ENCODE measurements around the gene ZNF576. TPM values are rescaled to one million over a fixed set of nuclear protein-coding genes. Genes with fewer than 3 reads are reported as not detected.
"Not testable (repeated sequence)": the region's sequence is repeated elsewhere in the genome, so short reads cannot be mapped to it uniquely, and the experiment has no call there.

ZNF576 gene
- total RNA-seq, 4 donors from 2014 or later, result 12.3 to 15.0 (median 13.3) TPM

DNA sequence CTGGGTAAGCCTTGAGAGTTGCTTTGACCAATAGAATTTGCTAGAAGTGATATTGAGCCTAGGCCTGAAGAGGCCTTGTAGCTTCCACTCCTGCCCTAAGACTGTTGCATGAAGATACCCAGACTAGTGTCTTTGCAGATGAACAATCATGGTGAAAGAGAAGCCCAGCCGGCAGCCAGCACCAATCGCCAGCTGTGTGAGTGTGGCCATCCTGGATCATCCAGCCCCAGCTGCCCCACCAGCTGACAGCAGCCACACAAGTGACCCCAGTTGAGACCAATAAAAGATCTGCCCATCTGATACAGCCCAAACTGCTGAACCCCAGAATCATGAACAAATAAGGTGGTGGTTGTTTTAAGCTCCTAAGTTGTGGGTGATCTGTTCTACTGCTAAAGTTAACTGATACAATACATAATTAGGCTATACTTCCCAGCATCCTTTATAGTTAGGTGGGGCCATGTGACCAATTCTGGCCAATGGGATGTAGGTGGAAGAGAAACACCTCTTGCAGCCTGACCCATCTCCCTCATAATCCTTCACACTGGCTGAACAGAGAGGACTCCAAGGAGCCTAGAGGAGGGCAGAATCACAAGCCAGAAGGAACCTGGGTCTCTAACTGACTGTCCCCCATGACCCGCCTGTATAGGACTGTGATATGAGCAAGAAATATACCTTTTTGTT, 32.4 kb downstream of the ZNF576 start:
- TF ChIP-seq, protein P1, sequence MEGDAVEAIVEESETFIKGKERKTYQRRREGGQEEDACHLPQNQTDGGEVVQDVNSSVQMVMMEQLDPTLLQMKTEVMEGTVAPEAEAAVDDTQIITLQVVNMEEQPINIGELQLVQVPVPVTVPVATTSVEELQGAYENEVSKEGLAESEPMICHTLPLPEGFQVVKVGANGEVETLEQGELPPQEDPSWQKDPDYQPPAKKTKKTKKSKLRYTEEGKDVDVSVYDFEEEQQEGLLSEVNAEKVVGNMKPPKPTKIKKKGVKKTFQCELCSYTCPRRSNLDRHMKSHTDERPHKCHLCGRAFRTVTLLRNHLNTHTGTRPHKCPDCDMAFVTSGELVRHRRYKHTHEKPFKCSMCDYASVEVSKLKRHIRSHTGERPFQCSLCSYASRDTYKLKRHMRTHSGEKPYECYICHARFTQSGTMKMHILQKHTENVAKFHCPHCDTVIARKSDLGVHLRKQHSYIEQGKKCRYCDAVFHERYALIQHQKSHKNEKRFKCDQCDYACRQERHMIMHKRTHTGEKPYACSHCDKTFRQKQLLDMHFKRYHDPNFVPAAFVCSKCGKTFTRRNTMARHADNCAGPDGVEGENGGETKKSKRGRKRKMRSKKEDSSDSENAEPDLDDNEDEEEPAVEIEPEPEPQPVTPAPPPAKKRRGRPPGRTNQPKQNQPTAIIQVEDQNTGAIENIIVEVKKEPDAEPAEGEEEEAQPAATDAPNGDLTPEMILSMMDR (IDR thresholded peaks at IDR 0.05), result no peak
- no peak for DNase-seq (ENCODE audit: low spot score)
- no peak for ATAC-seq (ENCODE audit: low FRiP score)

DNA sequence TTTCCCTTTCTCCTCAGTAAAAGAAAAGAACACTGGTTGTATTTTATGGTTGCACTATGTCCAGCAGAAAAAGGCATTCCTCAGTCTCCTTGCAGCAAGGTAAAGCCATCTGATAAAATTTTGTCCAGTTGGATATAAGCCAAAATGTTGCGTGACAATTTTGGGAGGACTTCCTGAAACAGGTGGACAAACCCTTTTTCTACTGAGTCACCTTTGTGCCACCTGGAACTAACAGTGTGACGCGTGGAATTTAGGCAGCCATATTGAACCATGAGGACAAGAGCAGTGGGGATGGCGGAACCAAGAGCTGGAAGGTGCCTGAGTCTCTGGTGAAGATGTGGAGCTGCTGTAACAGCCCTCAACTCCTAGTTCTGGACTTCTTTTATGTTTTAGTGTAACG, 35.1 kb downstream of the ZNF576 start:
- TF ChIP-seq, protein P1 (IDR thresholded peaks at IDR 0.05), result no peak
- no peak for DNase-seq (ENCODE audit: low spot score)
- no peak for ATAC-seq (ENCODE audit: low FRiP score)

DNA sequence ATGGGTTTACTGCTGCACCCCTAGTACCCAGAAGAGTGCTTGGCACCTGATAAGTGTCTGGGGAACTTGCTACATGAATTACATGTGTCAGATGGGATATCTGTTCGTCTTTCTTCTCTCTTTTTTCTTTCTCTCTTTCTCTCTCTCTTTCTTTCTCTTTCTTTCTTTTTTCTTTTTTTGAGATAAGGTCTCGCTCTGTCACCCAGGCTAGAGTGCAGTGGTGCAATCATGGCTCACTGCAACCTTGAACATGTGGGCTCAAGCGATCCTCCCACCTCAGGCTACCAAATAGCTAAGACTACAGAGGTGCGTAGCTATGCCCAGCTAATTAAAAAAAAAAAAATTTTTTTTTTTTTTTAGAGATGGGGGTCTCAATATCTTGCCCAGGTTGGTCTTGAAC, 37.1 kb downstream of the ZNF576 start:
- no peak for ATAC-seq (ENCODE audit: low FRiP score)
- DNase-seq (ENCODE audit: low spot score), result no peak
- TF ChIP-seq, protein P1 (IDR thresholded peaks at IDR 0.05), result no peak

- TF ChIP-seq, protein P1 (IDR thresholded peaks at IDR 0.05), result no peak
- no peak for DNase-seq (ENCODE audit: low spot score)
- ATAC-seq (ENCODE audit: low FRiP score), result no peak
These were observed 37.7 kb downstream of the ZNF576 start for GRCh38 chr19:43634068-43634467.

GRCh38 chr19:43634506-43634871, 38.1 kb downstream of the ZNF576 start:
- no peak for DNase-seq (ENCODE audit: low spot score)
- no peak for ATAC-seq (ENCODE audit: low FRiP score)
- TF ChIP-seq, protein P1 (IDR thresholded peaks at IDR 0.05), result no peak

DNA sequence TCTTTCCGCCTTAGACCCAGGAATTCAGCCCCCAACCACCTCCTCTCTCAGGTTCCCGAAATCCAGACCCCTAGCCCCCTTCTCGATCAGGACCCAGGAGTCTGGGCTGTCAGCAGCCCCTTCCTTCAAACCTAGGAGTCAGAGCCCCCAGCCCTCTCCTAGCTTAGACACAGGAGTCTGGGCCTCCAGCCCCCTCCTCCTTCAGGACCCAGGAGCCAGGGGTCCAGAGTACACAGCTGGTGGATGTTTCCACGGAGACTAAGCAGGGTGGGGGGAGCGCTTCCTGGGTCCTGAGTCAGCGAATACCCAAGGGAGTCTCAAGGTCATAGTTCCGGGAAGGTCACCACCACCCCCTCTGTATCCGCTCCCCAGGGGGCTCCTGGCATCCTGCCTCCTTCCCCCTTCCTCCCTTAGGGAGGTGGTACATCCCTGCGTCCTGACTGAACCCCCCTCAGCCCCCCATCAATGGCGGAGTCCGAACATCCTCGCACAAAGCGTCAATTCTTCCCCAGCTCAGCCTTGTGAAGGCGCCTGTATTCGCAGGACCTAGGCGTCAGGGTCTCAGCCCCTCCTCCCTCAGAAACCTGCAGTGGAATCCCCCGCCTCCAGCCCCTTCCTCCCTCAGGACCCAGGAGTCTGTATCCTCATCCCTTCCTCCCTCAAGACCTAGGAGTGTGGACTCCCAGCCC, 38.6 kb downstream of the ZNF576 start:
- DNase-seq (ENCODE audit: low spot score), result no peak
- TF ChIP-seq, protein P1 (IDR thresholded peaks at IDR 0.05), result no peak
- no peak for ATAC-seq (ENCODE audit: low FRiP score)

DNA sequence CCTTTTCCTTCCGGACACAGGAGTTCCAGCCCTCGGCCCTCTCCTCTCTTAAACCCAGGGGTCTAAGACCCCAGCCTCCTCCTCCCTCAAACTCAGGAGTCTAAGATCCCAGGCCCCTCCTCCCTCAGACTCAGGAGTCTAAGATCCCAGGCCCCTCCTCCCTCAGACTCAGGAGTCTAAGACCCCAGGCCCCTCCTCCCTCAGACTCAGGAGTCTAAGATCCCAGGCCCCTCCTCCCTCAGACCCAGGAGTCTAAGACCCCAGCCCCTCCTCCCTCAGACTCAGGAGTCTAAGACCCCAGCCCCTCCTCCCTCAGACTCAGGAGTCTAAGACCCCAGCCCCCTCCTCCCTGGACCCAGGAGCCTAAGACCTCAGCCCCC, 39.2 kb downstream of the ZNF576 start:
- DNase-seq (ENCODE audit: low spot score); ATAC-seq (ENCODE audit: low FRiP score): not testable (repeated sequence)

Data from omental fat pad (tissue), 4 donors.